Fibroblast of lung (primary cell): ENCODE results near the gene MYL12A. TPM values are rescaled to one million over a fixed set of nuclear protein-coding genes. Genes with fewer than 3 reads are reported as not detected.

ENCODE experiments used
- DNase-seq, 2 donors: peaks; one replicate each; pipeline versions ENCODE4 v3.0.0 to v3.0.0-alpha.2; 2010; ENCODE audit warnings: low read depth in 2 of 2
- H2AFZ ChIP-seq: 2 replicates; pipeline ENCODE4 v1.5.1; 2012; ENCODE audit warnings: low read length, control low read depth, inconsistent platforms
- H3K27ac ChIP-seq: 2 replicates; pipeline ENCODE4 v1.5.1; 2011; ENCODE audit warnings: low read length, control low read depth; ENCODE audit not compliant: insufficient read depth
- H3K27me3 ChIP-seq: 2 replicates; pipeline ENCODE4 v1.5.1; 2011; ENCODE audit warnings: mild to moderate bottlenecking, low read length; ENCODE audit not compliant: control insufficient read depth, insufficient read depth
- H3K36me3 ChIP-seq: 2 replicates; pipeline ENCODE4 v1.5.1; 2011; ENCODE audit warnings: low read length; ENCODE audit not compliant: control insufficient read depth, insufficient read depth
- H3K4me1 ChIP-seq: 2 replicates; pipeline ENCODE4 v1.5.1; 2011; ENCODE audit warnings: low read length; ENCODE audit not compliant: control insufficient read depth, insufficient read depth; ENCODE audit errors: extremely low read depth
- H3K4me2 ChIP-seq: 2 replicates; pipeline ENCODE4 v1.5.1; 2011; ENCODE audit warnings: low read length, control low read depth; ENCODE audit not compliant: insufficient read depth; ENCODE audit errors: extremely low read depth
- H3K4me3 ChIP-seq, 4 experiments: fragments of 200-600 bp in 1 of 4; sonication (generic) in 1 of 4; replicated peaks in 1 of 4; 2 replicates each; pipeline ENCODE4 v1.5.1; 2011 to 2016; ENCODE audit warnings: low read length in 4 of 4, low read depth in 3 of 4, mild to moderate bottlenecking in 3 of 4, control low read depth in 2 of 4, inconsistent platforms in 1 of 4, mixed read lengths in 1 of 4; ENCODE audit not compliant: insufficient read depth in 1 of 4; ENCODE audit errors: control extremely low read depth in 1 of 4
- H3K79me2 ChIP-seq: 2 replicates; pipeline ENCODE4 v1.5.1; 2012; ENCODE audit warnings: mild to moderate bottlenecking, low read length, inconsistent platforms; ENCODE audit not compliant: control insufficient read depth, insufficient read depth
- H3K9ac ChIP-seq: 2 replicates; pipeline ENCODE4 v1.5.1; 2011; ENCODE audit warnings: mild to moderate bottlenecking, low read length, control low read depth; ENCODE audit not compliant: insufficient read depth
- H3K9me3 ChIP-seq: 2 replicates; pipeline ENCODE4 v1.5.1; 2012; ENCODE audit warnings: low read depth, low read length; ENCODE audit not compliant: control insufficient read depth, insufficient read depth
- H4K20me1 ChIP-seq: 2 replicates; pipeline ENCODE4 v1.5.1; 2011; ENCODE audit warnings: low read length; ENCODE audit not compliant: control insufficient read depth, insufficient read depth; ENCODE audit errors: extremely low read depth
- CTCF ChIP-seq, 2 donors: IDR thresholded peaks in 1 of 2; conservative IDR thresholded peaks in 1 of 2; 1 replicate in 1 of 2; 2 replicates in 1 of 2; pipeline ENCODE4 v1.5.1; 2011 to 2012; ENCODE audit warnings: low read length in 2 of 2, control low read depth in 1 of 2, inconsistent platforms in 1 of 2, low read depth in 1 of 2, mild to moderate bottlenecking in 1 of 2
- EZH2 ChIP-seq: IDR thresholded peaks from 2 replicates; pipeline ENCODE4 v1.5.1; 2012; ENCODE audit warnings: low read length, control low read depth, mild to moderate bottlenecking; ENCODE audit errors: missing control alignments
- polyA plus RNA-seq, 2 donors: library from polyadenylated mRNA; depleted of rRNA in 1 of 2; stranded (reverse) in 1 of 2; unstranded in 1 of 2; fragments of >200 nt; gene quantifications; 2 replicates each; pipeline ENCODE4 v1.2.1, GENCODE V29; 2011 to 2012; ENCODE audit warnings: missing spikeins in 1 of 2
- total RNA-seq: library from RNA; depleted of rRNA; stranded (reverse); fragments of >200 nt; gene quantifications from 2 replicates; pipeline ENCODE4 v1.2.1, GENCODE V29; 2014

The MYL12A gene
- total and polyA plus RNA-seq, 2 donors (not counting 1 experiment from before 2014, with no cell fraction given) = 826 to 1,436 TPM

- Histone ChIP-seq H3K27me3 (no peaks in the 10 kb centered on the region), H3K4me2 (peak overlapping the region; percentile 38), H3K36me3 (no peaks in the 10 kb centered on the region), H2AFZ (no peak overlapping the region), H3K9me3 (no peaks in the 10 kb centered on the region), H3K79me2 (no peaks in the 10 kb centered on the region), H4K20me1 (no peaks in the 10 kb centered on the region), H3K4me3 (no peak overlapping the region), H3K9ac (no peak overlapping the region), H3K4me1 (peaks cover 3% of the 10 kb centered on the region), H3K27ac (no peak overlapping the region)
- DNase-seq = peak; percentile 15 to 51
- TF ChIP-seq EZH2 (no peak), CTCF (conservative IDR thresholded peaks at IDR 0.05 in 1 of 2, IDR thresholded peaks at IDR 0.05 in 1 of 2; ENCODE audit: low read depth in 1 of 2, low read length in 2 of 2) (no peak)
Observed at GRCh38 chr18:3211236-3211992, 36.2 kb upstream of the MYL12A start.

GRCh38 chr18:3212657-3213056, 34.9 kb upstream of the MYL12A start:
- H3K9me3 ChIP-seq = no peaks in the 10 kb centered on the region
- no peak overlapping the region for H2AFZ ChIP-seq
- DNase-seq = no peak
- no peak overlapping the region for H3K9ac ChIP-seq
- peaks cover 3% of the 10 kb centered on the region for H3K4me1 ChIP-seq
- H3K4me2 ChIP-seq = no peak overlapping the region
- no peaks in the 10 kb centered on the region for H4K20me1 ChIP-seq
- H3K36me3 ChIP-seq = no peaks in the 10 kb centered on the region
- no peak overlapping the region for H3K27ac ChIP-seq
- H3K79me2 ChIP-seq = no peaks in the 10 kb centered on the region
- no peaks in the 10 kb centered on the region for H3K27me3 ChIP-seq
- no peak for TF ChIP-seq EZH2
- no peak for TF ChIP-seq CTCF (conservative IDR thresholded peaks at IDR 0.05 in 1 of 2, IDR thresholded peaks at IDR 0.05 in 1 of 2; ENCODE audit: low read depth in 1 of 2, low read length in 2 of 2)
- H3K4me3 ChIP-seq = no peak overlapping the region

GRCh38 chr18:3213300-3214059, 34.1 kb upstream of the MYL12A start:
- Histone ChIP-seq H3K9me3 (no peaks in the 10 kb centered on the region), H2AFZ (no peak overlapping the region), H3K4me3 (no peak overlapping the region), H3K27ac (no peak overlapping the region), H4K20me1 (no peaks in the 10 kb centered on the region), H3K9ac (no peak overlapping the region), H3K4me2 (no peak overlapping the region), H3K4me1 (peaks cover 3% of the 10 kb centered on the region), H3K27me3 (no peaks in the 10 kb centered on the region), H3K36me3 (no peaks in the 10 kb centered on the region), H3K79me2 (no peaks in the 10 kb centered on the region)
- TF ChIP-seq EZH2 (no peak), CTCF (conservative IDR thresholded peaks at IDR 0.05 in 1 of 2, IDR thresholded peaks at IDR 0.05 in 1 of 2; ENCODE audit: low read depth in 1 of 2, low read length in 2 of 2) (no peak)
- no peak for DNase-seq
